Breast epithelium (tissue), 3 donors: Measurements from ENCODE around the gene STT3B.

Experiments used
- CTCF ChIP-seq, 3 donors: fragments of 450-650 bp; IDR thresholded peaks; one replicate each; pipeline ENCODE4 v1.5.1; 2016 to 2017; ENCODE audit warnings: antibody characterized with exemption in 3 of 3, mild to moderate bottlenecking in 3 of 3, moderate library complexity in 3 of 3
- POLR2A ChIP-seq: fragments of 450-650 bp; IDR thresholded peaks from one replicate; pipeline ENCODE4 v1.6.1; 2016; ENCODE audit warnings: antibody characterized with exemption, mild to moderate bottlenecking, moderate library complexity

- TF ChIP-seq CTCF (IDR thresholded peaks at IDR 0.05) (no peak), POLR2A (no peak)
These were observed 23.5 kb upstream of the STT3B start for GRCh38 chr3:31509147-31509728.
